ENCODE data around the gene DUS1L.

DNA sequence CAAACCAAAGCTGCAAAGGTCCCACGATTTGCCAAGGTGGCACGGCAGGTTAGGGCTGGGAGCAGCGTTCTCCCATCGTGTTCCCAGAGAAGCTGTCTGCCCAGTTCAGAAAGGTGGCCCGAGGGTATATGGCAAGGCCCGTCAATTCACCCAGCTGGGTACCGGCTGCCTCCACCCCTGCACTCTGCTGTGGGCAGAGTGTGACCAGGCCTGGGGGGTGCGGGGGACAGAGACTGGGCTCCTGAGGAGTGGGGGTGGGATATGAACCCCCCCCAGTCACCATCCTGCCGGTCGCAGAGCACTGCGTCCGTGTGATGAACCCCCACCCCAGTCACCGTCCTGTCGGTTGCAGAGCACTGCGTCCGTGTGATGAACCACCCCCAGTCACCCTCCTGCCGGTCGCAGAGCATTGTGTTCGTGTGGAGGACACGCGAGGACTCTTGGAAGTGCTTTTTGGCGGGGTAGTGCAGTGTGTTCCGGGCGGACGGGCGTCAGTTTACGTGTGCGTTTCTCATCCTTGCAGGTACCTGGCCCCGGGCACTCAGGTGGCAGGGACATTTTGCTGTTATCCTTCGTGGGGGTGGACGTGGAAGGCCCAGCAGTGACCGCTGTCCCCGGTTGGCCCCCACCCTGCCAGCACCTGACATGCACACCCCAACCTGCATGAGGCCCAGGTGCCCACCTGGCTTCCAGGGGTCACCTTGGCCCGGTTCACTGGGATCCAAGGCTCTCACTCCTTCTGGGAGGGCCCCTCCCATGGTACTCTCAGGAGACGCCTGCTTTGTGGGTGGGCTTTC, 35.1 kb upstream of the DUS1L start:
- TF ChIP-seq CTCF (IDR thresholded peaks at IDR 0.05 in 2 of 3, conservative IDR thresholded peaks at IDR 0.05 in 1 of 3; ENCODE audit: borderline replicate concordance in 1 of 3, insufficient read depth in 1 of 3, low read depth in 2 of 3, low read length in 2 of 3) = no peak
- TF ChIP-seq, protein P1, sequence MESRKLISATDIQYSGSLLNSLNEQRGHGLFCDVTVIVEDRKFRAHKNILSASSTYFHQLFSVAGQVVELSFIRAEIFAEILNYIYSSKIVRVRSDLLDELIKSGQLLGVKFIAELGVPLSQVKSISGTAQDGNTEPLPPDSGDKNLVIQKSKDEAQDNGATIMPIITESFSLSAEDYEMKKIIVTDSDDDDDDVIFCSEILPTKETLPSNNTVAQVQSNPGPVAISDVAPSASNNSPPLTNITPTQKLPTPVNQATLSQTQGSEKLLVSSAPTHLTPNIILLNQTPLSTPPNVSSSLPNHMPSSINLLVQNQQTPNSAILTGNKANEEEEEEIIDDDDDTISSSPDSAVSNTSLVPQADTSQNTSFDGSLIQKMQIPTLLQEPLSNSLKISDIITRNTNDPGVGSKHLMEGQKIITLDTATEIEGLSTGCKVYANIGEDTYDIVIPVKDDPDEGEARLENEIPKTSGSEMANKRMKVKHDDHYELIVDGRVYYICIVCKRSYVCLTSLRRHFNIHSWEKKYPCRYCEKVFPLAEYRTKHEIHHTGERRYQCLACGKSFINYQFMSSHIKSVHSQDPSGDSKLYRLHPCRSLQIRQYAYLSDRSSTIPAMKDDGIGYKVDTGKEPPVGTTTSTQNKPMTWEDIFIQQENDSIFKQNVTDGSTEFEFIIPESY (IDR thresholded peaks at IDR 0.05; ENCODE audit: extremely low read depth, insufficient replicate concordance, low read length) = no peak
- TF ChIP-seq, protein P2, sequence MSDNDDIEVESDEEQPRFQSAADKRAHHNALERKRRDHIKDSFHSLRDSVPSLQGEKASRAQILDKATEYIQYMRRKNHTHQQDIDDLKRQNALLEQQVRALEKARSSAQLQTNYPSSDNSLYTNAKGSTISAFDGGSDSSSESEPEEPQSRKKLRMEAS (IDR thresholded peaks at IDR 0.05) = no peak
- no peak for TF ChIP-seq ZNF274 (IDR thresholded peaks at IDR 0.05; ENCODE audit: low read depth, low read length)
- TF ChIP-seq TCF7L2 (IDR thresholded peaks at IDR 0.05; ENCODE audit: borderline replicate concordance, extremely low read depth, insufficient read depth, insufficient read length) = no peak
- no peak for TF ChIP-seq RAD21 (IDR thresholded peaks at IDR 0.05; ENCODE audit: low read depth)
- TF ChIP-seq ELF1 (IDR thresholded peaks at IDR 0.05; ENCODE audit: borderline replicate concordance, low read depth) = no peak
- TF ChIP-seq POLR2A (IDR thresholded peaks at IDR 0.05; ENCODE audit: borderline replicate concordance, extremely low read depth, insufficient read depth, insufficient read length) = peak; percentile 42
- TF ChIP-seq EGR1 (IDR thresholded peaks at IDR 0.05; ENCODE audit: low read depth) = no peak
